ENCODE measurements around the gene LDB1. TPM values are rescaled to one million over a fixed set of nuclear protein-coding genes. Genes with fewer than 3 reads are reported as not detected.

The LDB1 gene
- total RNA-seq, 1 donor from 2014 or later = 86.4 TPM

- intact Hi-C loops (cut with micrococcal nuclease) = loop anchor here (10.0 kb wide), 1 partner anchor 358 kb away; the partner anchor contains the start of gene FBXL15
Measured at GRCh38 chr10:102066399-102067088, 53.6 kb downstream of the LDB1 start.

GRCh38 chr10:102065561-102066398 lies 54.4 kb downstream of the LDB1 start:
- intact Hi-C loops (cut with micrococcal nuclease) = loop anchor here (1.0 to 10.0 kb wide), 11 partner anchors 9 to 649 kb away; partner anchors contain the start of genes ACTR1A, ARL3, ARMH3 and FBXL15

- intact Hi-C loops (cut with micrococcal nuclease) = loop anchor here (1.0 to 10.0 kb wide), 11 partner anchors 9 to 649 kb away; partner anchors contain the start of genes ACTR1A, ARL3, ARMH3 and FBXL15
Measured at GRCh38 chr10:102064868-102065560, 55.2 kb downstream of the LDB1 start, which contains the start of gene HPS6. Gene HPS6, plus strand, starts transcription at chr10:102065349. Its CDS starts 126 bp downstream, at chr10:102065475.

DNA sequence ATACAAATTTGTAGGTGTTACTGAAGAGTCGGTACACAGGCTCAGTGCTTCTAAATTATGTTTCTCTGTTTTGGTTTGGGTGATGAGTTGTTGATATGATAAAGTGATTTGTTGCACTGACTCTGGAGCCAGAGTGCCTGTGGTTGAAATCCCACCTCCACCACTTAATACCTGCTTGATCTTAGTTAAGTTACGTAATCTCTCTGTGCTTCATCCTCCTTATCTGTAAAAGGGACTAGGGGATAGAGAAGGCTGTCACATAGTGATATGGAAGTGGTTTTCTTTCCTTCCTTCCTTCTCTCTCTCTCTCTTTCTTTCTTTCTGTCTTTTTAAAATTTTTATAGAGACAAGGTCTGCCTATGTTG lies 55.7 kb downstream of the LDB1 start:
- intact Hi-C loops (cut with micrococcal nuclease) = loop anchor here (2.0 to 10.0 kb wide), 7 partner anchors 50 to 438 kb away; partner anchors contain the start of genes ACTR1A, FBXL15, NPM3 and OGA

DNA sequence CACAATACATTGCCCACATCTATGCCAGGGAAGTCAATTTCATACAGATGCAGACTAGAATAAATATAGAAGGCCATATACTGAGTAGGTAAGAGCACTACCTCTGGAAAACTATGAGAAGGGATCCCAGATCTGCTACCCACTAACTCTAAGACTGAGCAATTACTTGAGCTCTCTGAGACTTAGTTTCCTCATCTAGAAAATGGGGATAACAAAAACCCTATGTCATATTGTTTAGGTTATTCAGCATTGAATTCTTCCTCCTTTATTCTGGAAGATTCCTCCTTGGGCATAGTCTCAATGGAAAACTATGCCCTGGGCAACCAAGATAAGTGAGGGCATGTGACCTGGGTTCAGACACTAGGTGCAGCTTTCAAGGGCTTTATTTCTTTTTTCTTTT lies 60.2 kb downstream of the LDB1 start:
- intact Hi-C loops (cut with micrococcal nuclease) = loop anchor here (5.0 to 10.0 kb wide), 5 partner anchors 88 to 792 kb away; partner anchors contain the start of genes BORCS7, BTRC, FBXL15 and FBXW4

Other genes starting within 250 kb of the LDB1 start
- gene ARMH3, start 64.2 kb downstream of the LDB1 start, total RNA-seq = 27.8 and 28.0 TPM in 2 replicates
- gene HPS6, start 55.0 kb downstream of the LDB1 start, total RNA-seq = 24.1 and 24.8 TPM in 2 replicates
- 61.4 and 68.0 TPM in 2 replicates for gene PPRC1, start 12.7 kb upstream of the LDB1 start, total RNA-seq
- gene NOLC1, start 32.0 kb upstream of the LDB1 start, total RNA-seq = 100 and 109 TPM in 2 replicates
- gene ELOVL3, start 105.9 kb upstream of the LDB1 start, total RNA-seq = not detected in 2 replicates
- gene PITX3, start 121.1 kb upstream of the LDB1 start, total RNA-seq = not detected in 2 replicates
- 56.4 and 57.0 TPM in 2 replicates for gene GBF1, start 125.2 kb upstream of the LDB1 start, total RNA-seq